IMR-90 (cell line): ENCODE data around the gene PHKA1. TPM values are rescaled to one million over a fixed set of nuclear protein-coding genes. Genes with fewer than 3 reads are reported as not detected.

Experiments used
- ATAC-seq: fragments of 200-7000 bp; cut with Tn5 transposase; 2 replicates; pipeline ENCODE4 v1.9.1; 2020; ENCODE audit warnings: low read depth, mild to moderate bottlenecking, moderate library complexity
- BruUV-seq: library from RNA; stranded (reverse); fragments of 400-500 nt; replicated peaks from 2 replicates; lab custom pipeline; 2021; lab: Mats Ljungman, UMichigan
- CTCF ChIA-PET: fragments of 300-600 bp; formaldehyde crosslinking; extraction: SDS; loops from one replicate; lab custom pipeline; 2021; ENCODE audit warnings: antibody characterized with exemption; lab: Yijun Ruan, JAX
- POLR2A ChIA-PET: fragments of 300-600 bp; sonication (Branson Sonifier 250); formaldehyde crosslinking; loops from one replicate; lab custom pipeline; 2022; ENCODE audit warnings: antibody characterized with exemption; ENCODE audit not compliant: unreplicated experiment; lab: Charles Lee
- DNase-seq: peaks from one replicate; pipeline ENCODE4 v3.0.0; 2013
- H2AFZ ChIP-seq: replicated peaks from 2 replicates; pipeline ENCODE3; 2013; ENCODE audit warnings: low read length, mild to moderate bottlenecking; ENCODE audit not compliant: poor library complexity
- H2AK5ac ChIP-seq: 2 replicates; pipeline ENCODE4 v1.6.1; 2013; ENCODE audit warnings: low read depth, low read length, inconsistent platforms
- H2AK9ac ChIP-seq: replicated peaks from 2 replicates; pipeline ENCODE3; 2013; ENCODE audit warnings: mild to moderate bottlenecking, low read depth, low read length, moderate library complexity; ENCODE audit not compliant: poor library complexity
- H2BK120ac ChIP-seq: 2 replicates; pipeline ENCODE4 v1.6.1; 2013; ENCODE audit warnings: low read depth, low read length, inconsistent platforms
- H2BK15ac ChIP-seq: 3 replicates; pipeline ENCODE4 v1.6.1; 2013; ENCODE audit warnings: low read depth, low read length, inconsistent platforms
- H2BK20ac ChIP-seq: 2 replicates; pipeline ENCODE4 v1.6.1; 2013; ENCODE audit warnings: low read depth, mild to moderate bottlenecking, inconsistent platforms, low read length, moderate library complexity
- H2BK5ac ChIP-seq: 2 replicates; pipeline ENCODE4 v1.6.1; 2013; ENCODE audit warnings: mild to moderate bottlenecking, low read depth, low read length, inconsistent platforms; ENCODE audit not compliant: poor library complexity, severe bottlenecking
- H3K14ac ChIP-seq: replicated peaks from 2 replicates; pipeline ENCODE4 v1.6.1; 2013; ENCODE audit warnings: low read depth, low read length, inconsistent platforms
- H3K18ac ChIP-seq: 2 replicates; pipeline ENCODE4 v1.6.1; 2013; ENCODE audit warnings: low read depth, low read length, control low read depth
- H3K23ac ChIP-seq: 2 replicates; pipeline ENCODE4 v1.6.1; 2013; ENCODE audit warnings: low read depth, low read length, inconsistent platforms
- H3K27ac ChIP-seq: 2 replicates; pipeline ENCODE4 v1.5.1; 2013; ENCODE audit warnings: mild to moderate bottlenecking, control low read depth, low read length; ENCODE audit not compliant: insufficient read depth
- H3K27me3 ChIP-seq: 2 replicates; pipeline ENCODE4 v1.6.1; 2013; ENCODE audit warnings: low read length; ENCODE audit not compliant: control insufficient read depth, insufficient read depth
- H3K36me3 ChIP-seq: 2 replicates; pipeline ENCODE4 v1.6.1; 2013; ENCODE audit warnings: low read length, mixed read lengths; ENCODE audit not compliant: control insufficient read depth, insufficient read depth
- H3K4ac ChIP-seq: 2 replicates; pipeline ENCODE4 v1.6.1; 2013; ENCODE audit warnings: low read depth, low read length, inconsistent platforms
- H3K4me1 ChIP-seq: 2 replicates; pipeline ENCODE4 v1.6.1; 2013; ENCODE audit warnings: low read length, mixed read lengths; ENCODE audit not compliant: control insufficient read depth, insufficient read depth
- H3K4me2 ChIP-seq: 2 replicates; pipeline ENCODE4 v1.6.1; 2013; ENCODE audit warnings: low read depth, mild to moderate bottlenecking, control low read depth, low read length, moderate library complexity
- H3K4me3 ChIP-seq: 2 replicates; pipeline ENCODE4 v1.5.1; 2013; ENCODE audit warnings: low read depth, mild to moderate bottlenecking, control low read depth, low read length, moderate library complexity; ENCODE audit not compliant: insufficient read depth
- H3K56ac ChIP-seq: 2 replicates; pipeline ENCODE4 v1.6.1; 2013; ENCODE audit warnings: low read length, inconsistent platforms; ENCODE audit not compliant: insufficient read depth; ENCODE audit errors: extremely low read depth
- H3K79me1 ChIP-seq, 2 experiments: 2 replicates each; pipeline ENCODE4 v1.6.1; 2013; ENCODE audit warnings: low read length in 2 of 2, inconsistent platforms in 1 of 2, low read depth in 1 of 2
- H3K9ac ChIP-seq: 2 replicates; pipeline ENCODE4 v1.6.1; 2013; ENCODE audit warnings: low read depth, low read length, control low read depth
- H3K9me1 ChIP-seq: 2 replicates; pipeline ENCODE4 v1.6.1; 2013; ENCODE audit warnings: low read length, inconsistent platforms; ENCODE audit not compliant: insufficient read depth
- H3K9me3 ChIP-seq: 2 replicates; pipeline ENCODE4 v1.6.1; 2013; ENCODE audit warnings: low read length; ENCODE audit not compliant: control insufficient read depth, insufficient read depth
- H4K20me1 ChIP-seq: 2 replicates; pipeline ENCODE4 v1.6.1; 2013; ENCODE audit warnings: low read length, inconsistent platforms; ENCODE audit not compliant: insufficient read depth
- H4K5ac ChIP-seq: 2 replicates; pipeline ENCODE4 v1.6.1; 2013; ENCODE audit warnings: mild to moderate bottlenecking, low read depth, low read length, control low read depth
- H4K8ac ChIP-seq, 2 experiments: 2 replicates each; pipeline ENCODE4 v1.6.1; 2013; ENCODE audit warnings: low read depth in 2 of 2, low read length in 2 of 2, control low read depth in 1 of 2, inconsistent platforms in 1 of 2
- H4K91ac ChIP-seq: 2 replicates; pipeline ENCODE4 v1.6.1; 2013; ENCODE audit warnings: low read depth, low read length, inconsistent platforms; ENCODE audit not compliant: insufficient read depth
- ELK1 ChIP-seq: fragments of 150-350 bp; IDR thresholded peaks from 2 replicates; pipeline ENCODE4 v1.6.1; 2016; ENCODE audit warnings: low read depth, mild to moderate bottlenecking, low read length, moderate library complexity, borderline replicate concordance
- FOS ChIP-seq: fragments of 150-350 bp; IDR thresholded peaks from 2 replicates; pipeline ENCODE4 v1.6.1; 2016; ENCODE audit warnings: low read depth, low read length
- MAZ ChIP-seq: IDR thresholded peaks from 2 replicates; pipeline ENCODE4 v1.6.1; 2012; ENCODE audit warnings: low read depth, mild to moderate bottlenecking, low read length, improper control_type of control experiment, moderate library complexity, borderline replicate concordance
- MXI1 ChIP-seq: IDR thresholded peaks from 2 replicates; pipeline ENCODE4 v1.6.1; 2012; ENCODE audit warnings: low read depth, mild to moderate bottlenecking, low read length, moderate library complexity, borderline replicate concordance
- NFE2L2 ChIP-seq: fragments of 150-350 bp; IDR thresholded peaks from 2 replicates; pipeline ENCODE4 v1.6.1; 2016; ENCODE audit warnings: low read depth, mild to moderate bottlenecking, low read length
- RAD21 ChIP-seq: IDR thresholded peaks from 2 replicates; pipeline ENCODE4 v1.6.1; 2012; ENCODE audit warnings: low read length, improper control_type of control experiment
- RCOR1 ChIP-seq: IDR thresholded peaks from 2 replicates; pipeline ENCODE4 v1.6.1; 2012; ENCODE audit warnings: mild to moderate bottlenecking, low read length, improper control_type of control experiment; ENCODE audit not compliant: insufficient replicate concordance
- SMC3 ChIP-seq: fragments of 150-350 bp; IDR thresholded peaks from 2 replicates; pipeline ENCODE4 v1.6.1; 2016; ENCODE audit warnings: low read depth, mild to moderate bottlenecking, antibody characterized with exemption, low read length, moderate library complexity
- WGBS, 2 experiments: methylation state at CpG; one replicate each; pipeline versions ENCODE4 v1.1.5 to v1.1.7; 2013; ENCODE audit warnings: missing lambda C conversion rate in 2 of 2; ENCODE audit not compliant: insufficient read length in 1 of 2; ENCODE audit errors: extremely low coverage in 2 of 2; 5-methylcytosine and 5-hydroxymethylcytosine counted together
- dilution Hi-C: fragments of 300-500 bp; cut with HindIII; formaldehyde crosslinking; loops from one replicate; pipeline ENCODE4 v1.14.3; 2018; ENCODE audit warnings: low sequenced_read_pairs; ENCODE audit not compliant: unreplicated experiment
- in situ Hi-C: fragments of 300-500 bp; cut with MboI; formaldehyde crosslinking; loops from 3 replicates; pipeline ENCODE4 v1.14.3; 2019; ENCODE audit warnings: low sequenced_read_pairs, inconsistent platforms, mixed read lengths
- intact Hi-C: fragments of 100-400 bp; cut with micrococcal nuclease; formaldehyde crosslinking; loops from 2 replicates; pipeline ENCODE4 v1.10.0; 2022
- microRNA-seq, 2 experiments: library from miRNA; stranded (forward) in 1 of 2; unstranded in 1 of 2; fragments of 10-50 nt in 1 of 2; fragments of <30 nt in 1 of 2; gene quantifications in 1 of 2; microRNA quantifications in 1 of 2; one replicate each; pipeline versions ENCODE3 to v1.1.0; 2013 to 2020; ENCODE audit not compliant: insufficient read depth in 1 of 2, insufficient read length in 1 of 2, unreplicated experiment in 1 of 2
- polyA plus RNA-seq, 3 experiments: library from polyadenylated mRNA; depleted of rRNA; stranded (reverse); fragments of >200 nt; gene quantifications; 2 replicates each; pipeline ENCODE4 v1.2.3, GENCODE V29; 2012; ENCODE audit warnings: low replicate concordance in 1 of 3
- small RNA-seq, 5 experiments: library from RNA; depleted of rRNA; stranded (forward); fragments of <200 nt; gene quantifications; one replicate each; pipeline ENCODE3, GENCODE V24; 2012
- total RNA-seq: library from RNA; depleted of rRNA; stranded (reverse); fragments of >200 nt; gene quantifications from 2 replicates; pipeline ENCODE4 v1.2.3, GENCODE V29; 2012; rRNA removed

The PHKA1 gene
- total and polyA plus RNA-seq, 2 of the 4 experiments (the other 2 are of a cell fraction): 2.7 to 4.5 TPM

DNA sequence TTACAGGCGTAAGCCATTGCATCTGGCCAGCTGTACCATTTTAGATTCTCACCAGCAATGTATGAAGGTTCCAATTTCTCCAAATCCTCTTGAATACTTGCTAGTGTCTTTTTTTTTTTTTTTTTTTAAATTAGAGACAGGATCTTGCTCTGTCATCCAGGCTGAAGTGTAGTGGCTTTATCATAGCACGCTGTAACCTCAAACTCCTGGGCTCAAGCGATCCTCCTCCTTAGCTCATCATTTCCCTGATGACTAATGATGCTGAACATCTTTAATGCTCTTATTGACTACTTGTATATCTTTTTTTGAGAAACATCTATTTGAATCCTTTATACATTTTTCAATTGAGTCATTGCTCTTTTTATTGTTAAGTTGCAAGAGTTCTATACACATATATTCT is 181.7 kb downstream of the PHKA1 start:
- no TSS peak for BruUV-seq
- Histone ChIP-seq H2BK20ac (no peak overlapping the region), H2AFZ (no peak overlapping the region), H2AK5ac (no peak overlapping the region), H2AK9ac (no peak overlapping the region), H3K4me1 (no peaks in the 10 kb centered on the region), H3K14ac (no peak overlapping the region), H2BK120ac (no peak overlapping the region), H3K79me1 (no peaks in the 10 kb centered on the region), H3K9me3 (no peaks in the 10 kb centered on the region), H3K9ac (no peak overlapping the region), H3K9me1 (no peaks in the 10 kb centered on the region), H2BK5ac (no peak overlapping the region), H4K5ac (no peak overlapping the region), H4K8ac (no peak overlapping the region), H4K91ac (no peak overlapping the region), H3K56ac (no peak overlapping the region), H2BK15ac (no peak overlapping the region), H3K23ac (no peak overlapping the region), H3K36me3 (no peaks in the 10 kb centered on the region), H3K18ac (no peak overlapping the region), H3K4me2 (no peak overlapping the region), H3K27ac (no peak overlapping the region), H3K4ac (no peak overlapping the region), H3K4me3 (no peak overlapping the region), H4K20me1 (no peaks in the 10 kb centered on the region), H3K27me3 (peaks cover 2% of the 10 kb centered on the region; the same call in 1 of the 2 replicates)
- ChIA-PET CTCF (no interaction called here), POLR2A (no interaction called here)
- intact Hi-C loops (no loop called here), in situ Hi-C loops (loop anchor here (25.0 kb wide), 1 partner anchor 520 kb away; no protein-coding TSS in a partner anchor), dilution Hi-C loops (no loop called here)
- ATAC-seq (no peak), DNase-seq (peak; percentile 16)
- TF ChIP-seq MAZ (no peak), RAD21 (no peak), RCOR1 (no peak), SMC3 (no peak), MXI1 (no peak), ELK1 (no peak), NFE2L2 (no peak), FOS (no peak)
- WGBS, 2 experiments: no CpG with 5 or more reads among the region's 3 CpGs

Small RNAs within 50 kb of the gene (microRNA-seq; reads per million reads assigned to microRNA genes)
- gene BX295541.1 (ENCODE audit: insufficient read depth, insufficient read length) (not detected), gene RF00012 (ENCODE audit: insufficient read depth, insufficient read length) (not detected), gene RNU1-112P (ENCODE audit: insufficient read depth, insufficient read length) (not detected)

Small RNAs within 50 kb of the gene (small RNA-seq; reads per million reads assigned to genes)
- gene BX295541.1 (0 reads per million in 5 experiments), gene RF00012 (0 to 0.04 (median 0) reads per million in 5 experiments), gene RNU1-112P (0 to 12.0 (median 0.42) reads per million in 5 experiments)

Other genes with a start within 250 kb of the PHKA1 start
- 28.5 and 30.8 TPM in 2 replicates for gene HDAC8, start 141.5 kb downstream of the PHKA1 start, total RNA-seq
- 12.9 and 16.1 TPM in 2 replicates for gene HDAC8, start 141.5 kb downstream of the PHKA1 start, polyA plus RNA-seq (2012; rRNA removed)
- not detected in 2 replicates for gene DMRTC1B, start 62.6 kb upstream of the PHKA1 start, total RNA-seq
- not detected in 2 replicates for gene DMRTC1B, start 62.6 kb upstream of the PHKA1 start, polyA plus RNA-seq (2012; rRNA removed)
- gene FAM236B, start 68.4 kb upstream of the PHKA1 start, total RNA-seq: not detected in 2 replicates
- gene FAM236B, start 68.4 kb upstream of the PHKA1 start, polyA plus RNA-seq (2012; rRNA removed): not detected in 2 replicates
- gene FAM236D, start 93.9 kb upstream of the PHKA1 start, total RNA-seq: not detected in 2 replicates
- not detected in 2 replicates for gene FAM236D, start 93.9 kb upstream of the PHKA1 start, polyA plus RNA-seq (2012; rRNA removed)
- gene FAM236C, start 198.3 kb upstream of the PHKA1 start, total RNA-seq: not detected in 2 replicates
- not detected in 2 replicates for gene FAM236C, start 198.3 kb upstream of the PHKA1 start, polyA plus RNA-seq (2012; rRNA removed)
- gene FAM236A, start 223.9 kb upstream of the PHKA1 start, total RNA-seq: not detected in 2 replicates
- not detected in 2 replicates for gene FAM236A, start 223.9 kb upstream of the PHKA1 start, polyA plus RNA-seq (2012; rRNA removed)
- not detected in 2 replicates for gene DMRTC1, start 229.5 kb upstream of the PHKA1 start, total RNA-seq
- not detected in 2 replicates for gene DMRTC1, start 229.5 kb upstream of the PHKA1 start, polyA plus RNA-seq (2012; rRNA removed)